ENCODE results near the gene DRAM2.

DRAM2 gene

DNA sequence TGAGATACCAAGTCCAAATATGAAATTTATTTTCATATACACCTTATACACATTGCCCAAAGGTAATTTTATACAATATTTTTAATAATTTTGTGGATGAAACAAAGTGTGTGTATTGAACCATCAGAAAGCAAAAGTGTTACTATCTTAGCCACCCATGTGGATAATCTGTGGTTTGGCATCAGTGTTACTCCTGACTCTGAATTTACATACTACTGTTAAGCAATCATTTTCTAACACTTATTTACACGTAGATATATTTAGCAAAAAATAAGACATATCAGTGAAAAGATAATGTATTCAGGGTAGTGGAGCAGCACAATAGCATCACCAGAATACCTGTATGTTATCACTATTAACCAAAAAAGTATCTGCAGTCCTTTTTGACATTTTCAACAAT is 36.8 kb upstream of the DRAM2 start:
- Mint-ChIP-seq H3K4me3 (no peak overlapping the region), H3K27me3 (ENCODE audit: low read depth) (no peaks in the 10 kb centered on the region), H3K36me3 (ENCODE audit: low read depth) (peaks cover 47% of the 10 kb centered on the region), H3K27ac (no peak overlapping the region), H3K4me1 (no peaks in the 10 kb centered on the region), H3K9me3 (no peaks in the 10 kb centered on the region)
- TF ChIP-seq, protein P1, sequence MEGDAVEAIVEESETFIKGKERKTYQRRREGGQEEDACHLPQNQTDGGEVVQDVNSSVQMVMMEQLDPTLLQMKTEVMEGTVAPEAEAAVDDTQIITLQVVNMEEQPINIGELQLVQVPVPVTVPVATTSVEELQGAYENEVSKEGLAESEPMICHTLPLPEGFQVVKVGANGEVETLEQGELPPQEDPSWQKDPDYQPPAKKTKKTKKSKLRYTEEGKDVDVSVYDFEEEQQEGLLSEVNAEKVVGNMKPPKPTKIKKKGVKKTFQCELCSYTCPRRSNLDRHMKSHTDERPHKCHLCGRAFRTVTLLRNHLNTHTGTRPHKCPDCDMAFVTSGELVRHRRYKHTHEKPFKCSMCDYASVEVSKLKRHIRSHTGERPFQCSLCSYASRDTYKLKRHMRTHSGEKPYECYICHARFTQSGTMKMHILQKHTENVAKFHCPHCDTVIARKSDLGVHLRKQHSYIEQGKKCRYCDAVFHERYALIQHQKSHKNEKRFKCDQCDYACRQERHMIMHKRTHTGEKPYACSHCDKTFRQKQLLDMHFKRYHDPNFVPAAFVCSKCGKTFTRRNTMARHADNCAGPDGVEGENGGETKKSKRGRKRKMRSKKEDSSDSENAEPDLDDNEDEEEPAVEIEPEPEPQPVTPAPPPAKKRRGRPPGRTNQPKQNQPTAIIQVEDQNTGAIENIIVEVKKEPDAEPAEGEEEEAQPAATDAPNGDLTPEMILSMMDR (IDR thresholded peaks at IDR 0.05; ENCODE audit: unreplicated experiment in 3 of 3): no peak

DNA sequence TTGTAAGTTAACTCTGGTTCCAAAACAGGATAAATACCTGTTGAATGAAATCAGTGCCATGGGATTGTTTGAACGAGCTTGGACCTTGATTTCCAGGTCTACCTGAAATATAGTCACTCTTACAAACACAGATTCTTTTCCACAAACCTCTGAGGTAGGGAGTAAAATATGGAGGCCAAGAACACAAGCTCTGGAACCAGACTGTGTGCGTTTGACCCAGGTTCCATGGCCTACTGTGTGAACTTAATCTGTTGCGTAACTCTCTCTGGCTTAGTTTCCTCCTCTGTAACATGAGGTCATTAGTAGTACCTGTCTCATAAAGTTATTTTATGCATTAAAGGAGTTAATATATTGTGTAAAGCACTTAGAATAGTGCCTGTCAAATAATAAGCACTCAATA is 35.5 kb upstream of the DRAM2 start:
- H3K4me3 Mint-ChIP-seq: no peak overlapping the region
- TF ChIP-seq, protein P1 (IDR thresholded peaks at IDR 0.05; ENCODE audit: unreplicated experiment in 3 of 3): no peak
- no peaks in the 10 kb centered on the region for H3K4me1 Mint-ChIP-seq
- H3K27ac Mint-ChIP-seq: no peak overlapping the region
- H3K36me3 Mint-ChIP-seq (ENCODE audit: low read depth): peaks cover 47% of the 10 kb centered on the region
- no peaks in the 10 kb centered on the region for H3K27me3 Mint-ChIP-seq (ENCODE audit: low read depth)
- no peaks in the 10 kb centered on the region for H3K9me3 Mint-ChIP-seq

DNA sequence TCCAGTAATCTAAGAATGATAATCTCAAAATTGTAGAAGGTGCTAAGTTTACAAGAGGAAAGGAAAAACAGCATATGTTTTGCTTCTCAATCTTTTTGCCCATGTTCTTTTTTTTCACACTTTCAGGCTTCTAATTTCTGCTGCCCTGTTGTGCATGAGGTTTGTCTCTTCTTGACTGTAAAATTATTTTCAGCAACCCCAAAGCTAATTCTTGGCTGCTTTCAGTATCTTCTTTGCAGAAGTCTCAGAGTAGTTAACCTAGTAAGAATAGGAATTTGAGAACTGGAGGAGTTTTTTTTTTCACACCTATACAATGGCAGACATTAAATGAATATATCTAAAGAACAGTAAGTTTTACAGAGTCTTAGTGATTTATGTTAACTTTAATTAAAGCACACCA is 34.2 kb upstream of the DRAM2 start:
- no peaks in the 10 kb centered on the region for H3K9me3 Mint-ChIP-seq
- H3K27ac Mint-ChIP-seq: no peak overlapping the region
- no peak overlapping the region for H3K4me3 Mint-ChIP-seq
- H3K4me1 Mint-ChIP-seq: no peaks in the 10 kb centered on the region
- TF ChIP-seq, protein P1 (IDR thresholded peaks at IDR 0.05; ENCODE audit: unreplicated experiment in 3 of 3): no peak
- H3K36me3 Mint-ChIP-seq (ENCODE audit: low read depth): peaks cover 42% of the 10 kb centered on the region
- no peaks in the 10 kb centered on the region for H3K27me3 Mint-ChIP-seq (ENCODE audit: low read depth)

DNA sequence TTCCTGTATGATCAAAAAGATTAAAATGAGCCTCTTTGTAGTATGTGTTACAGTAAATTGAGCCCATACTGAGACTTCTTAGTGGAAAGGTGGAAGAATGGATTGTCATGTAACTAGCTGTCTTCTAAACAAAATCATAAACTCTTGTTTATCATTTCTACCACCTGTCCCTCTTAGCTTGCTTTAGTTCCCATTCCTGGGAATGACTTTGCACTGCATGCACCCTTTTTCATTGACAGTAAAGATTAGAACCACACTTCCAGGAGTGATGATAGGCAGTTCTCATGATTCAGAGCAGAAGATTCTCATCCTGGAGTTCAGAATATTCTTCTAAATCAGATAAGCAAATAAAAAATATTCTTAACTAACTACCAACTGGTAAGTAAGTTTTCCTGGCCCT is 32.6 kb upstream of the DRAM2 start:
- H3K36me3 Mint-ChIP-seq (ENCODE audit: low read depth): peaks cover 42% of the 10 kb centered on the region
- no peaks in the 10 kb centered on the region for H3K9me3 Mint-ChIP-seq
- no peaks in the 10 kb centered on the region for H3K27me3 Mint-ChIP-seq (ENCODE audit: low read depth)
- H3K27ac Mint-ChIP-seq: no peak overlapping the region
- no peaks in the 10 kb centered on the region for H3K4me1 Mint-ChIP-seq
- TF ChIP-seq, protein P1 (IDR thresholded peaks at IDR 0.05; ENCODE audit: unreplicated experiment in 3 of 3): no peak
- H3K4me3 Mint-ChIP-seq: no peak overlapping the region

DNA sequence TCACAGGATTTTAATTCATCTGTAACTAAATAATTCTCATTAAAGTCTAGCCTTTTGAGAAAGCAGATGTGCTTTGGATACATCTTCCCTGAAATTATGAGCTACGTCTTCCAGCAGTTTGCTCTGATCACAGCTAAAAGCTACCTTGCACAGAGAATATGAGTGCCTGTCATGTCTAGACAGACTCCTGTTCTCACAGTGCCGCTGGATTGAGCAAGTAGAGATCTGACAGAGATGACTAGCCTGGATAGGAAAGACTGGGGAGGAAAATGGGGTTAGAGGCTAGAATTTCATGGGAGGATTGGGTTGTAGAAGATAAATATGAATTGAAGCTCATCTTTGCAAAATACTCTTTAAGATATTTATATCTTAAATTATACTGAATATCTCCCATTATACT is 24.3 kb upstream of the DRAM2 start:
- no peak overlapping the region for H3K4me3 Mint-ChIP-seq
- no peaks in the 10 kb centered on the region for H3K9me3 Mint-ChIP-seq
- no peaks in the 10 kb centered on the region for H3K27me3 Mint-ChIP-seq (ENCODE audit: low read depth)
- H3K27ac Mint-ChIP-seq: no peak overlapping the region
- TF ChIP-seq, protein P1 (IDR thresholded peaks at IDR 0.05; ENCODE audit: unreplicated experiment in 3 of 3): no peak
- H3K36me3 Mint-ChIP-seq (ENCODE audit: low read depth): peaks cover 42% of the 10 kb centered on the region
- H3K4me1 Mint-ChIP-seq: peaks cover 5% of the 10 kb centered on the region

DNA sequence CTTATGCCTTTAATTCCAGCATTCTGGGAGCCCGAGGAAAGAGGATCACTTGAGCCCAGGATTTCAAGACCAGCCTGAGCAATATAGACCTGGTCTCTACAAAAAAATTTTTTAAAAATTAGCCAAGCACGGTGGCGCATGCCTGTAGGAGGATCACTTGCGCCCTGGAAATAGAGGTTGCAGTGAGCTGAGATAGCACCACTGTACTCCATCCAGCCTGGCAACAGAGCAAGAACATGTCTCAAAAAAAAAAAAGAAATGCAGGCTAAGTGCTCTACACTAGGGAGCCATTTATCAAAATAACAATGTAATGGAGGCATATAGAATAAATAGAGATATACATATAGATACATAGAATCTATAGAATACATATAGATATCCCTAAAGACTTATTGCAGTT is 23.5 kb upstream of the DRAM2 start:
- H3K27ac Mint-ChIP-seq: no peak overlapping the region
- peaks cover 5% of the 10 kb centered on the region for H3K4me1 Mint-ChIP-seq
- TF ChIP-seq, protein P1 (IDR thresholded peaks at IDR 0.05; ENCODE audit: unreplicated experiment in 3 of 3): no peak
- no peaks in the 10 kb centered on the region for H3K27me3 Mint-ChIP-seq (ENCODE audit: low read depth)
- peaks cover 37% of the 10 kb centered on the region for H3K36me3 Mint-ChIP-seq (ENCODE audit: low read depth)
- no peaks in the 10 kb centered on the region for H3K9me3 Mint-ChIP-seq
- no peak overlapping the region for H3K4me3 Mint-ChIP-seq
